Ectodermal cell (in vitro differentiated cells): ENCODE measurements around the gene POMT2.
"Not testable (repeated sequence)": the region's sequence is repeated elsewhere in the genome, so short reads cannot be mapped to it uniquely, and the experiment has no call there.

Experiments
- H3K27ac ChIP-seq: 2 replicates; pipeline ENCODE4 v1.7.0; 2013; ENCODE audit warnings: mild to moderate bottlenecking, low read depth, low read length; ENCODE audit not compliant: insufficient read depth, poor library complexity, severe bottlenecking
- H3K27me3 ChIP-seq: 2 replicates; pipeline ENCODE4 v1.7.0; 2013; ENCODE audit warnings: mild to moderate bottlenecking, low read length; ENCODE audit not compliant: insufficient read depth, control insufficient read depth, poor library complexity, severe bottlenecking
- H3K36me3 ChIP-seq: one replicate; pipeline ENCODE4 v1.7.0; 2013; ENCODE audit warnings: low read length; ENCODE audit not compliant: control insufficient read depth, insufficient read depth
- H3K4me1 ChIP-seq: one replicate; pipeline ENCODE4 v1.7.0; 2013; ENCODE audit warnings: low read length; ENCODE audit not compliant: control insufficient read depth, insufficient read depth
- H3K4me3 ChIP-seq: 2 replicates; pipeline ENCODE4 v1.7.0; 2013; ENCODE audit warnings: low read depth, low read length, control low read depth; ENCODE audit not compliant: insufficient read depth
- H3K9me3 ChIP-seq: 2 replicates; pipeline ENCODE4 v1.7.0; 2013; ENCODE audit warnings: mild to moderate bottlenecking, low read length, moderate library complexity; ENCODE audit not compliant: control insufficient read depth
- WGBS, 2 experiments: methylation state at CpG; one replicate each; pipeline ENCODE4 v1.1.7; 2013; ENCODE audit warnings: missing lambda C conversion rate in 2 of 2; 5-methylcytosine and 5-hydroxymethylcytosine counted together

Gene POMT2

GRCh38 chr14:77327111-77327510 is 6.4 kb upstream of the POMT2 start:
- no peak overlapping the region for H3K27ac ChIP-seq
- WGBS, 2 experiments, result 94 to 100% methylated on average over 1 of the region's 1 CpG
- H3K4me1 ChIP-seq, result peaks cover 7% of the 10 kb centered on the region
- H3K4me3 ChIP-seq, result no peak overlapping the region
- H3K36me3 ChIP-seq, result no peaks in the 10 kb centered on the region
- no peaks in the 10 kb centered on the region for H3K9me3 ChIP-seq
- no peaks in the 10 kb centered on the region for H3K27me3 ChIP-seq

GRCh38 chr14:77325746-77326094 is 5.0 kb upstream of the POMT2 start:
- Histone ChIP-seq H3K4me3 (no peak overlapping the region), H3K9me3 (no peaks in the 10 kb centered on the region), H3K4me1 (peaks cover 10% of the 10 kb centered on the region), H3K27ac (no peak overlapping the region), H3K27me3 (no peaks in the 10 kb centered on the region), H3K36me3 (no peaks in the 10 kb centered on the region)
- WGBS, 2 experiments, result 87 to 91% methylated on average over 3 of the region's 3 CpGs

DNA sequence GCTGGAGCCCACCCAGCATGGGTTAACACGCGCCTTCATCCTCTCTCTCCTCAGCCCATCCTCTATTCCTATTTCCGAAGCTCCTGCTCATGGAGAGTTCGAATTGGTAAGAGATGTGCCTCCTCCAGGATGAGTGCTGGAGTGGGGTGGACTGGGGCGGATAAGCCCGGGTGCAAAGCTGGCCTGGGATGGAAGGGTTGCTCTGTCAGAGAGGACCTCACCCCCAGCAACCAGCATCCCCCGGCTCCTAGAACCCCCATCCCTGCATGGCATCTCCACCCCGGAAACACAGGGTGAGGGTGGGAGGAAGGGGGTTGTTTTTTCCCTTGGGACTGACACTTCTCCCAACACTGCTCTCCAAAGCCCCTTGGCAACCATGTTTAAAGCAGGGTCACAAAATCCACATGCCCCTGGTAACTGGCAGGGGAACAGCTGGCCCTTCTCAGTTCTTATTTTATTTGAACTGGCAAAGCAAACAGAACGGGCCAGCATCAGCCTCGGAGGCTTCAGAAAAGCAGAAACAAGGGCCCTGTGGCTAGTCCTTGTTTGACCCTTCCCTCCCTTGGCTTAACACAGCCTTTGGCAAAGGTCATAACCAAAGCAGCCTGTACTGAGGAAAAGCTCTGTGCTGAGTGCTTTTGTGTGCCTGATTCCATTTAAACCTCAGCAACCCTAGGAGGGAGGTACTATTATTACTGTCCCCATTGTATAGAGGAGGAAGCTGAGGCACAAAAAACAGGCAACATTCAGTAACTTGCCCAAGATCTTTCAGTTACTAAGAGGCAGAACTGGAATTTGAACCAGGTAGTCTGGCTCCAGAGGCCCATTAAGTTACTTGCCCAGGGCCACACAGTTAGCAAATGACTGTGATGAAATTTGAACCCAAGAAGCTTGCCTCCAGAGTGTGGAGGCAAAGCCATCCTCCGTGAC is 4.4 kb upstream of the POMT2 start:
- H3K27ac ChIP-seq, result no peak overlapping the region
- no peaks in the 10 kb centered on the region for H3K27me3 ChIP-seq
- no peaks in the 10 kb centered on the region for H3K9me3 ChIP-seq
- peaks cover 10% of the 10 kb centered on the region for H3K4me1 ChIP-seq
- no peak overlapping the region for H3K4me3 ChIP-seq
- WGBS, 2 experiments, result 91 to 93% methylated on average over 6 to 11 of the region's 11 CpGs
- no peaks in the 10 kb centered on the region for H3K36me3 ChIP-seq

DNA sequence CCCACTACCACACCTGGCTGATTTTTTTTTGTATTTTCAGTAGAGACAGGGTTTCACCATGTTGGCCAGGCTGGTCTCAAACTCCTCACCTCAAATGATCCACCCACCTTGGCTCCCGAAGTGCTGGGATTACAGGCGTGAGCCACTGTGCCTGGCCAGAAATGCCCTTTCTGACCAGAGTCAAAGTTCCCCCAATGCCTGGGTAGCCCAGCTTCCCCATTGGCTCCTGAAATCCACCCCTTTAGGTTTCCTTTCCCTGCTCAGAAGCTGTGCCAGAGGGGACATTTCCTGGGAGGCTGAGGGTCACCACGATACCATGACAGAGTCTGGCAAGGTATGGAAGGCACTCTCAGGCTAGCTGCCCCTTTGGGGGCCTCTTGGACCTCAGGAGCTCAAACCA is 3.6 kb upstream of the POMT2 start:
- Histone ChIP-seq H3K9me3 (no peaks in the 10 kb centered on the region), H3K4me3 (no peak overlapping the region), H3K4me1 (peaks cover 17% of the 10 kb centered on the region), H3K36me3 (no peaks in the 10 kb centered on the region), H3K27me3 (no peaks in the 10 kb centered on the region), H3K27ac (no peak overlapping the region)
- WGBS, 2 experiments, result 94 to 96% methylated on average over 3 of the region's 3 CpGs

- Histone ChIP-seq H3K4me3 (no peak overlapping the region), H3K36me3 (no peaks in the 10 kb centered on the region), H3K9me3 (no peaks in the 10 kb centered on the region), H3K27me3 (no peaks in the 10 kb centered on the region), H3K4me1 (peaks cover 22% of the 10 kb centered on the region), H3K27ac (no peak overlapping the region)
- WGBS, 2 experiments, result 89 to 92% methylated on average over 4 of the region's 4 CpGs
These were observed 2.9 kb upstream of the POMT2 start for GRCh38 chr14:77323571-77323970.

- 96 to 97% methylated on average over 5 of the region's 5 CpGs for WGBS, 2 experiments
- Histone ChIP-seq H3K9me3 (no peaks in the 10 kb centered on the region), H3K27ac (no peak overlapping the region), H3K4me1 (peaks cover 22% of the 10 kb centered on the region), H3K36me3 (no peaks in the 10 kb centered on the region), H3K4me3 (no peak overlapping the region), H3K27me3 (no peaks in the 10 kb centered on the region)
These were observed 2.3 kb upstream of the POMT2 start for GRCh38 chr14:77322951-77323350.

DNA sequence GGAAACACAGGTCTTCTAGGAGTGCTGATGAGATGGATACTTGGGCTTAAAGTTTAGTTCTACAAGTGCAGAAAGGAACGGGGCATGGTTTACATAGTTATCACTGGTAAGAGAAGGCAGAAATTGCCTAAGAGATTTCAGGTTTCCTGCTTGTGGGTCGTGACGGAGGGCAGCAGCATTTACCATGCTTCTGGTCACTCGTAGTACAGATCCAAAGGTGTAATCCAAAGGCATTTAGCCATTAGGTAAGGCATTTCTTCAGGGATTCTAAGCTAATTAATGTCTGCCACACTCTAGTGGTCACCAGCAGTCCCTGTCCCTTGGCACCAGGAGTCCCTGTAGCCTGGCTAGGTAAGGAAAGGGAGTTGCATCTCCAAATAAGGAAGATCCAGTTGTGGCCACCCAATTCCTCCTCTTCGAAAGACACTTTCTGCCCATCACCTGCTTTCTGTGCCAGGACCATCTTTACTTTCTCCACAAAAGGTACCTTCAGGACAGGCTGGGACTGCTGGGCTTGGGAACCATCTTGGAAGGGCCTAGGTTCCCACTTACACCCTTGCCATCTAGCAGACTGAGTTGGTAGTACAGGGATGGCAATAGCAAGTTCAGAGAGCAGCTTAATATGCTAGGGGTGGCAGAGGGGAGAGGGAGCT is 1.7 kb upstream of the POMT2 start:
- H3K36me3 ChIP-seq, result no peaks in the 10 kb centered on the region
- peak overlapping the region; percentile 74 for H3K4me3 ChIP-seq
- H3K27me3 ChIP-seq, result no peaks in the 10 kb centered on the region
- peaks cover 22% of the 10 kb centered on the region for H3K4me1 ChIP-seq
- no peaks in the 10 kb centered on the region for H3K9me3 ChIP-seq
- H3K27ac ChIP-seq, result no peak overlapping the region
- WGBS, 2 experiments, result 90 to 93% methylated on average over 5 of the region's 5 CpGs

GRCh38 chr14:77319422-77319821 is 1.3 kb downstream of the POMT2 start:
- Histone ChIP-seq H3K4me1 (peaks cover 30% of the 10 kb centered on the region), H3K9me3 (no peaks in the 10 kb centered on the region), H3K4me3 (peak overlapping the region; percentile 74), H3K27ac (no peak overlapping the region), H3K36me3 (no peaks in the 10 kb centered on the region), H3K27me3 (no peaks in the 10 kb centered on the region)
- 73 to 75% methylated on average over 5 of the region's 5 CpGs for WGBS, 2 experiments

DNA sequence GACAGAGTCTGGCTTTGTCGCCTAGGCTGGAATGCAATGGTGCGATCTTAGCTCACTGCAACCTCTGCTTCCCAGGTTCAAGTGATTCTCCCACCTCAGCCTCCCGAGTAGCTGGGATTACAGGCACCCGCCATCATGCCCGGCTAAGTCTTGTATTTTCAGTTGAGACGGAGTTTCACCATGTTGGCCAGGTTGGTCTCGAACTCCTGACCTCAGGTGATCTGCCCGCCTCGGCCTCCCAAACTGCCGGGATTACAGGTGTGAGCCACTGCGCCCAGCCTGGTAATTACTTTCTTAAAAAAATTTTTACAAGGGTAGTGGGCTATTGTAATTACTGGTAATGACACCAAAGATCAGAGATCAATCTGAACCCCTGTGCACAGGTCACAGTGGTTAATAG is 1.9 kb downstream of the POMT2 start:
- not testable (repeated sequence) for H3K4me3 ChIP-seq, H3K36me3 ChIP-seq, H3K27ac ChIP-seq, H3K9me3 ChIP-seq, H3K27me3 ChIP-seq
- WGBS, 2 experiments, result 93 to 96% methylated on average over 11 of the region's 11 CpGs
- peaks cover 37% of the 10 kb centered on the region for H3K4me1 ChIP-seq

GRCh38 chr14:77318006-77318553 is 2.6 kb downstream of the POMT2 start:
- no peak overlapping the region for H3K27ac ChIP-seq
- 85 to 90% methylated on average over 5 of the region's 5 CpGs for WGBS, 2 experiments
- H3K36me3 ChIP-seq, result no peaks in the 10 kb centered on the region
- no peaks in the 10 kb centered on the region for H3K27me3 ChIP-seq
- no peaks in the 10 kb centered on the region for H3K9me3 ChIP-seq
- peaks cover 40% of the 10 kb centered on the region for H3K4me1 ChIP-seq
- no peak overlapping the region for H3K4me3 ChIP-seq
